Mesothelial cell of epicardium (in vitro differentiated cells): ENCODE data around the gene FXYD6. TPM values are rescaled to one million over a fixed set of nuclear protein-coding genes. Genes with fewer than 3 reads are reported as not detected.
"Not testable (repeated sequence)": the region's sequence is repeated elsewhere in the genome, so short reads cannot be mapped to it uniquely, and the experiment has no call there.

Source experiments
- DNase-seq, 2 experiments: peaks; one replicate each; pipeline ENCODE4 v3.0.0; 2021; ENCODE audit warnings: low spot score in 2 of 2; ENCODE audit not compliant: unreplicated experiment in 2 of 2
- H3K27ac Mint-ChIP-seq: 2 replicates; pipeline ENCODE4 v1.8.0; 2021; ENCODE audit warnings: mixed read lengths
- H3K27me3 Mint-ChIP-seq: 2 replicates; pipeline ENCODE4 v1.8.0; 2021; ENCODE audit warnings: low read depth, mixed read lengths
- H3K36me3 Mint-ChIP-seq: 2 replicates; pipeline ENCODE4 v1.8.0; 2021; ENCODE audit warnings: mixed read lengths
- H3K4me1 Mint-ChIP-seq: 2 replicates; pipeline ENCODE4 v1.8.0; 2021; ENCODE audit warnings: mixed read lengths
- H3K4me3 Mint-ChIP-seq: 2 replicates; pipeline ENCODE4 v1.8.0; 2021; ENCODE audit warnings: mild to moderate bottlenecking, moderate library complexity, mixed read lengths
- H3K9me3 Mint-ChIP-seq: 2 replicates; pipeline ENCODE4 v1.8.0; 2021; ENCODE audit warnings: mixed read lengths
- CTCF ChIP-seq: fragments of 200-600 bp; sonication (generic); IDR thresholded peaks from one replicate; pipeline ENCODE4 v1.5.0; 2021; ENCODE audit warnings: antibody characterized with exemption; ENCODE audit not compliant: unreplicated experiment
- total RNA-seq: library from RNA; stranded (reverse); gene quantifications from 3 replicates; pipeline ENCODE4 v1.2.1, GENCODE V29; 2021

FXYD6 gene
- total RNA-seq, 1 donor from 2014 or later = 116 TPM

GRCh38 chr11:117816151-117816741, 60.2 kb downstream of the FXYD6 start:
- DNase-seq = peak in 1 of 2 experiments; percentile 69
- Mint-ChIP-seq H3K36me3 (no peaks in the 10 kb centered on the region), H3K27me3 (peaks cover 19% of the 10 kb centered on the region), H3K4me1 (peaks cover 63% of the 10 kb centered on the region), H3K4me3 (peak overlapping the region; percentile 30), H3K9me3 (no peaks in the 10 kb centered on the region), H3K27ac (peak overlapping the region; percentile 78)
- TF ChIP-seq CTCF = no peak

GRCh38 chr11:117815262-117815803, 61.1 kb downstream of the FXYD6 start:
- Mint-ChIP-seq H3K27ac (peak overlapping the region; percentile 65), H3K27me3 (peaks cover 28% of the 10 kb centered on the region), H3K36me3 (no peaks in the 10 kb centered on the region), H3K4me3 (peak overlapping the region; percentile 7), H3K9me3 (no peaks in the 10 kb centered on the region), H3K4me1 (peaks cover 72% of the 10 kb centered on the region)
- no peak for DNase-seq
- TF ChIP-seq CTCF = no peak

- peak; percentile 57 to 74 for DNase-seq
- Mint-ChIP-seq H3K9me3 (no peaks in the 10 kb centered on the region), H3K4me1 (peaks cover 73% of the 10 kb centered on the region), H3K4me3 (peak overlapping the region; percentile 7), H3K27ac (peak overlapping the region; percentile 65), H3K36me3 (no peaks in the 10 kb centered on the region), H3K27me3 (peaks cover 31% of the 10 kb centered on the region)
- TF ChIP-seq CTCF = no peak
Observed at GRCh38 chr11:117814766-117815261, 61.6 kb downstream of the FXYD6 start.

- H3K4me3 Mint-ChIP-seq = no peak overlapping the region
- peaks cover 74% of the 10 kb centered on the region for H3K4me1 Mint-ChIP-seq
- DNase-seq = no peak
- peak overlapping the region; percentile 52 for H3K27ac Mint-ChIP-seq
- no peaks in the 10 kb centered on the region for H3K9me3 Mint-ChIP-seq
- no peaks in the 10 kb centered on the region for H3K36me3 Mint-ChIP-seq
- H3K27me3 Mint-ChIP-seq = peaks cover 36% of the 10 kb centered on the region
- TF ChIP-seq CTCF = no peak
Observed at GRCh38 chr11:117814204-117814765, 62.2 kb downstream of the FXYD6 start.

- not testable (repeated sequence) for H3K9me3 Mint-ChIP-seq, DNase-seq, H3K4me3 Mint-ChIP-seq, H3K36me3 Mint-ChIP-seq, H3K27ac Mint-ChIP-seq
- Mint-ChIP-seq H3K27me3 (peaks cover 73% of the 10 kb centered on the region), H3K4me1 (peaks cover 46% of the 10 kb centered on the region)
Observed at GRCh38 chr11:117810056-117810451, 66.4 kb downstream of the FXYD6 start.
